Keratinocyte (primary cell): ENCODE data around the gene PSMA3. TPM values are rescaled to one million over a fixed set of nuclear protein-coding genes. Genes with fewer than 3 reads are reported as not detected.

Experiments
- DNase-seq: peaks from one replicate; pipeline ENCODE4 v3.0.0-alpha.2; 2011; ENCODE audit warnings: low read depth, missing footprints, low spot score
- FAIRE-seq: peaks from 2 replicates; lab custom pipeline; 2011; peaks lifted over from hg19 to GRCh38; lab: Jason Lieb, UNC
- H2AFZ ChIP-seq: 2 replicates; pipeline ENCODE4 v1.6.0; 2012; ENCODE audit warnings: low read length, control low read depth, inconsistent platforms; ENCODE audit not compliant: control insufficient read depth
- H3K27ac ChIP-seq: 2 replicates; pipeline ENCODE4 v1.5.1; 2011; ENCODE audit warnings: low read length; ENCODE audit not compliant: control insufficient read depth, insufficient read depth
- H3K27me3 ChIP-seq: 3 replicates; pipeline ENCODE4 v1.6.0; 2011; ENCODE audit warnings: low read length; ENCODE audit not compliant: control insufficient read depth, insufficient read depth; ENCODE audit errors: extremely low read depth
- H3K36me3 ChIP-seq, 2 experiments: 2 replicates in 1 of 2; 3 replicates in 1 of 2; pipeline ENCODE4 v1.5.1; 2011; ENCODE audit warnings: low read length in 2 of 2, mild to moderate bottlenecking in 1 of 2; ENCODE audit not compliant: control insufficient read depth in 2 of 2, insufficient read depth in 2 of 2; ENCODE audit errors: extremely low read depth in 1 of 2
- H3K4me1 ChIP-seq: 3 replicates; pipeline ENCODE4 v1.5.1; 2011; ENCODE audit warnings: low read length; ENCODE audit not compliant: control insufficient read depth, insufficient read depth; ENCODE audit errors: extremely low read depth
- H3K4me2 ChIP-seq: 3 replicates; pipeline ENCODE4 v1.6.0; 2011; ENCODE audit warnings: low read depth, low read length; ENCODE audit not compliant: control insufficient read depth, insufficient read depth; ENCODE audit errors: extremely low read depth
- H3K4me3 ChIP-seq, 3 experiments: fragments of 200-600 bp in 1 of 3; sonication (generic) in 1 of 3; 2 replicates in 2 of 3; 3 replicates in 1 of 3; pipeline ENCODE4 v1.5.1; 2011 to 2016; ENCODE audit warnings: low read length in 3 of 3, mild to moderate bottlenecking in 3 of 3, control low read depth in 2 of 3, inconsistent platforms in 1 of 3, low read depth in 1 of 3, mixed read lengths in 1 of 3, mixed run types in 1 of 3, moderate library complexity in 1 of 3; ENCODE audit not compliant: control insufficient read depth in 2 of 3, insufficient read depth in 2 of 3; ENCODE audit errors: extremely low read depth in 1 of 3
- H3K79me2 ChIP-seq: 2 replicates; pipeline ENCODE4 v1.6.0; 2012; ENCODE audit warnings: low read length; ENCODE audit not compliant: control insufficient read depth, insufficient read depth
- H3K9ac ChIP-seq: 3 replicates; pipeline ENCODE4 v1.6.0; 2011; ENCODE audit warnings: low read length; ENCODE audit not compliant: control insufficient read depth, insufficient read depth; ENCODE audit errors: extremely low read depth
- H3K9me1 ChIP-seq: 3 replicates; pipeline ENCODE4 v1.6.0; 2011; ENCODE audit warnings: low read length; ENCODE audit not compliant: control insufficient read depth, insufficient read depth; ENCODE audit errors: extremely low read depth
- H3K9me3 ChIP-seq: 2 replicates; pipeline ENCODE4 v1.5.1; 2012; ENCODE audit warnings: low read depth, low read length; ENCODE audit not compliant: control insufficient read depth
- H4K20me1 ChIP-seq: 3 replicates; pipeline ENCODE4 v1.6.0; 2011; ENCODE audit warnings: low read length; ENCODE audit not compliant: control insufficient read depth, insufficient read depth; ENCODE audit errors: extremely low read depth
- EZH2 ChIP-seq: IDR thresholded peaks from one replicate; pipeline ENCODE4 v1.6.1; 2012; ENCODE audit warnings: inconsistent platforms, mild to moderate bottlenecking, low read length, moderate library complexity
- dilution Hi-C: fragments of 300-500 bp; cut with MboI; formaldehyde crosslinking; loops from one replicate; pipeline ENCODE4 v1.7.0; 2020; ENCODE audit warnings: low sequenced_read_pairs; ENCODE audit not compliant: extremely low pct_ligation_motif_present
- polyA plus RNA-seq, 5 experiments: library from polyadenylated mRNA; depleted of rRNA in 3 of 5; stranded (reverse) in 3 of 5; stranded (forward) in 1 of 5; unstranded in 1 of 5; fragments of >200 nt; gene quantifications; 1 replicate in 1 of 5; 2 replicates in 3 of 5; 3 replicates in 1 of 5; pipeline versions ENCODE4 v1.2.1 to v1.2.3, GENCODE V29; 2011 to 2012; ENCODE audit warnings: missing spikeins in 2 of 5, low read depth in 1 of 5, low replicate concordance in 1 of 5
- TF ChIP-seq, protein P1 (sequence below), 3 experiments: IDR thresholded peaks in 1 of 3; conservative IDR thresholded peaks in 1 of 3; optimal IDR thresholded peaks in 1 of 3; 2 replicates in 2 of 3; 3 replicates in 1 of 3; pipeline versions ENCODE3 to v1.5.1; 2011; ENCODE audit warnings: low read length in 3 of 3, mild to moderate bottlenecking in 3 of 3, moderate library complexity in 2 of 3, control low read depth in 1 of 3, inconsistent platforms in 1 of 3; ENCODE audit not compliant: insufficient read depth in 2 of 3; ENCODE audit errors: extremely low read depth in 1 of 3

The PSMA3 gene
- polyA plus RNA-seq, 1 donor (not counting 4 experiments of a cell fraction or from before 2014, with no cell fraction given) = 325 TPM

- Histone ChIP-seq H3K4me1 (no peaks in the 10 kb centered on the region), H3K9me3 (no peaks in the 10 kb centered on the region), H3K36me3 (peaks cover 4 to 5% of the 10 kb centered on the region in 2 experiments), H4K20me1 (no peaks in the 10 kb centered on the region), H3K79me2 (no peaks in the 10 kb centered on the region), H3K27me3 (no peaks in the 10 kb centered on the region), H3K27ac (no peak overlapping the region), H2AFZ (no peak overlapping the region), H3K9ac (no peak overlapping the region), H3K4me2 (no peak overlapping the region), H3K4me3 (no peak overlapping the region), H3K9me1 (no peaks in the 10 kb centered on the region)
- TF ChIP-seq EZH2 = no peak
- TF ChIP-seq, protein P1, sequence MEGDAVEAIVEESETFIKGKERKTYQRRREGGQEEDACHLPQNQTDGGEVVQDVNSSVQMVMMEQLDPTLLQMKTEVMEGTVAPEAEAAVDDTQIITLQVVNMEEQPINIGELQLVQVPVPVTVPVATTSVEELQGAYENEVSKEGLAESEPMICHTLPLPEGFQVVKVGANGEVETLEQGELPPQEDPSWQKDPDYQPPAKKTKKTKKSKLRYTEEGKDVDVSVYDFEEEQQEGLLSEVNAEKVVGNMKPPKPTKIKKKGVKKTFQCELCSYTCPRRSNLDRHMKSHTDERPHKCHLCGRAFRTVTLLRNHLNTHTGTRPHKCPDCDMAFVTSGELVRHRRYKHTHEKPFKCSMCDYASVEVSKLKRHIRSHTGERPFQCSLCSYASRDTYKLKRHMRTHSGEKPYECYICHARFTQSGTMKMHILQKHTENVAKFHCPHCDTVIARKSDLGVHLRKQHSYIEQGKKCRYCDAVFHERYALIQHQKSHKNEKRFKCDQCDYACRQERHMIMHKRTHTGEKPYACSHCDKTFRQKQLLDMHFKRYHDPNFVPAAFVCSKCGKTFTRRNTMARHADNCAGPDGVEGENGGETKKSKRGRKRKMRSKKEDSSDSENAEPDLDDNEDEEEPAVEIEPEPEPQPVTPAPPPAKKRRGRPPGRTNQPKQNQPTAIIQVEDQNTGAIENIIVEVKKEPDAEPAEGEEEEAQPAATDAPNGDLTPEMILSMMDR (optimal IDR thresholded peaks at IDR 0.05 in 1 of 3, IDR thresholded peaks at IDR 0.05 in 1 of 3, conservative IDR thresholded peaks at IDR 0.05 in 1 of 3; ENCODE audit: extremely low read depth in 1 of 3, insufficient read depth in 2 of 3, low read length in 3 of 3) = no peak
- FAIRE-seq (no peak), DNase-seq (no peak)
- dilution Hi-C loops = no loop called here
These were observed 63.1 kb downstream of the PSMA3 start for GRCh38 chr14:58307597-58308316.

GRCh38 chr14:58309086-58309485 lies 64.4 kb downstream of the PSMA3 start:
- Histone ChIP-seq H3K9me1 (no peaks in the 10 kb centered on the region), H3K79me2 (no peaks in the 10 kb centered on the region), H3K9ac (no peak overlapping the region), H3K27me3 (no peaks in the 10 kb centered on the region), H3K27ac (no peak overlapping the region), H3K4me3 (no peak overlapping the region), H3K36me3 (peaks cover 3 to 5% of the 10 kb centered on the region in 2 experiments), H2AFZ (no peak overlapping the region), H4K20me1 (no peaks in the 10 kb centered on the region), H3K9me3 (no peaks in the 10 kb centered on the region), H3K4me2 (no peak overlapping the region), H3K4me1 (no peaks in the 10 kb centered on the region)
- no peak for FAIRE-seq
- dilution Hi-C loops = no loop called here
- no peak for DNase-seq
- TF ChIP-seq, protein P1 (optimal IDR thresholded peaks at IDR 0.05 in 1 of 3, IDR thresholded peaks at IDR 0.05 in 1 of 3, conservative IDR thresholded peaks at IDR 0.05 in 1 of 3; ENCODE audit: extremely low read depth in 1 of 3, insufficient read depth in 2 of 3, low read length in 3 of 3) = no peak
- TF ChIP-seq EZH2 = no peak
